NCI-H748 (cell line): ENCODE data around the gene IL2RA.
A peak's percentile ranks its signal among the peaks of the same experiment; 100 is the strongest.
"Not testable (repeated sequence)": the region's sequence is repeated elsewhere in the genome, so short reads cannot be mapped to it uniquely, and the experiment has no call there.

Experiments used
- DNase-seq: peaks from one replicate; lab custom pipeline; 2025; ENCODE audit not compliant: unreplicated experiment; lab: John Stamatoyannopoulos, UW

IL2RA gene

GRCh38 chr10:6062101-6062771 is at the start of gene IL2RA:
Gene IL2RA, minus strand, starts transcription at chr10:6062367. Its CDS starts 216 bp downstream, at chr10:6062151.
- DNase-seq, result no peak

- no peak for DNase-seq
Observed at GRCh38 chr10:6110136-6110535, 48.0 kb upstream of the IL2RA start.

GRCh38 chr10:6109444-6109775 is 47.2 kb upstream of the IL2RA start:
- no peak for DNase-seq

- peak; percentile 43 for DNase-seq
Observed at GRCh38 chr10:6108631-6109443, 46.7 kb upstream of the IL2RA start.

- no peak for DNase-seq
Observed at GRCh38 chr10:6108072-6108471, 45.9 kb upstream of the IL2RA start.

- DNase-seq, result not testable (repeated sequence)
Observed at GRCh38 chr10:6107616-6108015, 45.4 kb upstream of the IL2RA start.

- no peak for DNase-seq
Observed at GRCh38 chr10:6103591-6103990, 41.4 kb upstream of the IL2RA start.

GRCh38 chr10:6102128-6102527 is 40.0 kb upstream of the IL2RA start:
- no peak for DNase-seq

- DNase-seq, result no peak
Observed at GRCh38 chr10:6101181-6101580, 39.0 kb upstream of the IL2RA start.

GRCh38 chr10:6100370-6100769 is 38.2 kb upstream of the IL2RA start:
- no peak for DNase-seq

- DNase-seq, result no peak
Observed at GRCh38 chr10:6098156-6098555, 36.0 kb upstream of the IL2RA start.

GRCh38 chr10:6097063-6097462 is 34.9 kb upstream of the IL2RA start:
- no peak for DNase-seq

GRCh38 chr10:6095810-6096570 is 33.8 kb upstream of the IL2RA start:
- no peak for DNase-seq

GRCh38 chr10:6092731-6093130 is 30.6 kb upstream of the IL2RA start:
- DNase-seq, result no peak

- DNase-seq, result no peak
Observed at GRCh38 chr10:6091630-6092029, 29.5 kb upstream of the IL2RA start.

- DNase-seq, result peak; percentile 25
Observed at GRCh38 chr10:6089334-6090219, 27.4 kb upstream of the IL2RA start.

GRCh38 chr10:6088721-6089333 is 26.7 kb upstream of the IL2RA start, which contains the start of gene RBM17:
Gene RBM17, plus strand, starts transcription at chr10:6089034. Its CDS starts 8,032 bp downstream, at chr10:6097066.
- DNase-seq, result peak; percentile 93

GRCh38 chr10:6086375-6087233 is 24.4 kb upstream of the IL2RA start:
- peak; percentile 91 for DNase-seq
